HG02973 (cell line): Measurements from ENCODE around the gene RNF114.
"Not testable (repeated sequence)": the region's sequence is repeated elsewhere in the genome, so short reads cannot be mapped to it uniquely, and the experiment has no call there.

ENCODE experiments used
- ATAC-seq: cut with Tn5 transposase; IDR thresholded peaks from one replicate; pipeline ENCODE4 v1.9.1; 2021; ENCODE audit warnings: moderate library complexity; ENCODE audit not compliant: unreplicated experiment

The RNF114 gene

GRCh38 chr20:49925901-49926454, 10.2 kb upstream of the RNF114 start:
- ATAC-seq: no peak

GRCh38 chr20:49928411-49929141, 7.6 kb upstream of the RNF114 start:
- ATAC-seq: no peak

- no peak for ATAC-seq
Observed at GRCh38 chr20:49929142-49929494, 7.1 kb upstream of the RNF114 start.

- no peak for ATAC-seq
Observed at GRCh38 chr20:49935746-49936152, 448 bp upstream of the RNF114 start.

- ATAC-seq: no peak
Observed at GRCh38 chr20:49937027-49937929, 1.1 kb downstream of the RNF114 start.

- no peak for ATAC-seq
Observed at GRCh38 chr20:49938173-49939163, 2.3 kb downstream of the RNF114 start.

- ATAC-seq: no peak
Observed at GRCh38 chr20:49941456-49941855, 5.3 kb downstream of the RNF114 start.

- no peak for ATAC-seq
Observed at GRCh38 chr20:49942303-49942702, 6.1 kb downstream of the RNF114 start.

GRCh38 chr20:49942942-49943341, 6.7 kb downstream of the RNF114 start:
- no peak for ATAC-seq

- ATAC-seq: no peak
Observed at GRCh38 chr20:49945306-49945700, 9.1 kb downstream of the RNF114 start.

- no peak for ATAC-seq
Observed at GRCh38 chr20:49945701-49946477, 9.7 kb downstream of the RNF114 start.

- ATAC-seq: no peak
Observed at GRCh38 chr20:49948178-49948577, 12.0 kb downstream of the RNF114 start.

GRCh38 chr20:49948809-49949507, 12.8 kb downstream of the RNF114 start:
- no peak for ATAC-seq

- no peak for ATAC-seq
Observed at GRCh38 chr20:49951151-49951550, 15.0 kb downstream of the RNF114 start.

- no peak for ATAC-seq
Observed at GRCh38 chr20:49955167-49955566, 19.0 kb downstream of the RNF114 start.

GRCh38 chr20:49955830-49956396, 19.7 kb downstream of the RNF114 start:
- ATAC-seq: not testable (repeated sequence)

GRCh38 chr20:49956689-49957088, 20.5 kb downstream of the RNF114 start:
- ATAC-seq: no peak

GRCh38 chr20:49957089-49957938, 21.1 kb downstream of the RNF114 start:
- not testable (repeated sequence) for ATAC-seq
